Motor neuron (in vitro differentiated cells): Measurements from ENCODE around the gene CHRM4. TPM values are rescaled to one million over a fixed set of nuclear protein-coding genes. Genes with fewer than 3 reads are reported as not detected.
A peak's percentile ranks its signal among the peaks of the same experiment; 100 is the strongest.
"Not testable (repeated sequence)": the region's sequence is repeated elsewhere in the genome, so short reads cannot be mapped to it uniquely, and the experiment has no call there.

Source experiments
- ATAC-seq, 8 experiments: fragments of 200-7000 bp; cut with Tn5 transposase; replicated peaks in 6 of 8; 2 replicates each; pipeline ENCODE4 v1.8.0; 2021; ENCODE audit warnings: mild to moderate bottlenecking in 8 of 8, moderate library complexity in 8 of 8
- H3K27ac ChIP-seq, 2 donors: fragments of 250-450 bp; sonication (Bioruptor Pico); 2 replicates each; pipeline ENCODE4 v1.9.0; 2021; ENCODE audit warnings: antibody characterized with exemption in 2 of 2, mild to moderate bottlenecking in 2 of 2, moderate library complexity in 1 of 2
- H3K4me1 ChIP-seq, 2 donors: fragments of 250-450 bp; sonication (Bioruptor Pico); replicated peaks in 1 of 2; 2 replicates each; pipeline ENCODE4 v1.6.1; 2021; ENCODE audit warnings: antibody characterized with exemption in 2 of 2, mild to moderate bottlenecking in 2 of 2, moderate library complexity in 1 of 2
- H3K4me3 ChIP-seq, 5 donors: fragments of 250-450 bp; sonication (Bioruptor Pico); 2 replicates each; pipeline ENCODE4 v1.9.0; 2021; ENCODE audit warnings: antibody characterized with exemption in 5 of 5, mild to moderate bottlenecking in 5 of 5, moderate library complexity in 4 of 5
- WGBS, 10 experiments: fragments of 450-650 bp; shearing (Covaris generic); methylation state at CpG; one replicate each; pipeline ENCODE4 v1.0.0; 2022; 5-methylcytosine and 5-hydroxymethylcytosine counted together
- in situ Hi-C, 9 experiments: fragments of 400-800 bp; cut with MboI; loops; one replicate each; pipeline ENCODE4 v1.15.0; 2021; ENCODE audit warnings: low sequenced_read_pairs in 9 of 9, low pct_unique_long_range_greater_than_20kb in 2 of 9; ENCODE audit not compliant: unreplicated experiment in 9 of 9
- total RNA-seq, 8 experiments: library from RNA; unstranded; fragments of 300-600 nt; gene quantifications; 2 replicates each; pipeline versions ENCODE4 v1.2.3 to v1.2.4, GENCODE V29; 2022

Gene CHRM4
- total RNA-seq, 8 experiments from 2014 or later, result 0.76 to 3.8 (median 1.5) TPM

- in situ Hi-C loops, result loop anchor here in 2 of 9 experiments (25.0 kb wide), 1 partner anchor 159 kb away; no protein-coding TSS in a partner anchor
- H3K4me1 ChIP-seq, result peaks cover 16 to 30% of the 10 kb centered on the region in 2 donors
- no peak for ATAC-seq
- H3K4me3 ChIP-seq, result no peak overlapping the region
- H3K27ac ChIP-seq, result no peak overlapping the region
- 50 to 100% (median 100%) methylated on average over 1 to 4 of the region's 10 CpGs; no CpG with 5 or more reads in 5 of the 10 experiments for WGBS, 10 experiments
These were observed 13.3 kb downstream of the CHRM4 start for GRCh38 chr11:46378296-46378695.

- Histone ChIP-seq H3K4me3 (no peak overlapping the region), H3K4me1 (peaks cover 11 to 25% of the 10 kb centered on the region in 2 donors), H3K27ac (no peak overlapping the region)
- ATAC-seq, result no peak
- WGBS, 10 experiments, result 80 to 100% (median 90%) methylated on average over 1 to 2 of the region's 5 CpGs; no CpG with 5 or more reads in 6 of the 10 experiments
- in situ Hi-C loops, result loop anchor here in 2 of 9 experiments (25.0 kb wide), 1 partner anchor 159 kb away; no protein-coding TSS in a partner anchor
These were observed 13.7 kb downstream of the CHRM4 start for GRCh38 chr11:46377831-46378230.

GRCh38 chr11:46377290-46377689 is 14.3 kb downstream of the CHRM4 start:
- no peak overlapping the region for H3K27ac ChIP-seq
- in situ Hi-C loops, result loop anchor here in 2 of 9 experiments (25.0 kb wide), 1 partner anchor 160 kb away; no protein-coding TSS in a partner anchor
- peaks cover 11 to 20% of the 10 kb centered on the region in 2 donors for H3K4me1 ChIP-seq
- H3K4me3 ChIP-seq, result no peak overlapping the region
- no CpG with 5 or more reads among the region's 11 CpGs for WGBS, 10 experiments
- ATAC-seq, result no peak

- no peak overlapping the region for H3K27ac ChIP-seq
- WGBS, 10 experiments, result 80 to 100% (median 95%) methylated on average over 1 to 4 of the region's 19 CpGs; no CpG with 5 or more reads in 4 of the 10 experiments
- in situ Hi-C loops, result loop anchor here in 2 of 9 experiments (25.0 kb wide), 1 partner anchor 161 kb away; no protein-coding TSS in a partner anchor
- H3K4me3 ChIP-seq, result no peak overlapping the region
- ATAC-seq, result no peak
- peaks cover 11 to 17% of the 10 kb centered on the region in 2 donors for H3K4me1 ChIP-seq
These were observed 15.1 kb downstream of the CHRM4 start for GRCh38 chr11:46376258-46377050.

- 80 to 100% methylated on average over 1 to 2 of the region's 38 CpGs; no CpG with 5 or more reads in 8 of the 10 experiments for WGBS, 10 experiments
- H3K27ac ChIP-seq, result no peak overlapping the region
- H3K4me3 ChIP-seq, result no peak overlapping the region
- peaks cover 10 to 11% of the 10 kb centered on the region in 2 donors for H3K4me1 ChIP-seq
- in situ Hi-C loops, result loop anchor here in 2 of 9 experiments (25.0 kb wide), 1 partner anchor 162 kb away; no protein-coding TSS in a partner anchor
- no peak for ATAC-seq
These were observed 16.0 kb downstream of the CHRM4 start for GRCh38 chr11:46375392-46376101.

GRCh38 chr11:46374815-46375214 is 16.8 kb downstream of the CHRM4 start:
- no peak for ATAC-seq
- 80 to 100% (median 90%) methylated on average over 2 to 6 of the region's 15 CpGs; no CpG with 5 or more reads in 5 of the 10 experiments for WGBS, 10 experiments
- Histone ChIP-seq H3K4me3 (no peak overlapping the region), H3K27ac (no peak overlapping the region), H3K4me1 (peaks cover 11 to 14% of the 10 kb centered on the region in 2 donors)
- in situ Hi-C loops, result loop anchor here in 2 of 9 experiments (25.0 kb wide), 1 partner anchor 162 kb away; no protein-coding TSS in a partner anchor

GRCh38 chr11:46373787-46374740 is 17.5 kb downstream of the CHRM4 start:
- 67 to 100% (median 83%) methylated on average over 2 to 6 of the region's 30 CpGs; no CpG with 5 or more reads in 4 of the 10 experiments for WGBS, 10 experiments
- no peak for ATAC-seq
- in situ Hi-C loops, result no loop called here
- peak overlapping the region in 1 of 2 donors; percentile 24 for H3K27ac ChIP-seq
- H3K4me1 ChIP-seq, result peaks cover 10 to 13% of the 10 kb centered on the region in 2 donors
- H3K4me3 ChIP-seq, result no peak overlapping the region

- H3K27ac ChIP-seq, H3K4me3 ChIP-seq, in situ Hi-C loops, ATAC-seq: not testable (repeated sequence)
- WGBS, 10 experiments, result 100% methylated on average over 1 of the region's 15 CpGs; no CpG with 5 or more reads in 9 of the 10 experiments
- peaks cover 11 to 20% of the 10 kb centered on the region in 2 donors for H3K4me1 ChIP-seq
These were observed 19.1 kb downstream of the CHRM4 start for GRCh38 chr11:46372501-46372900.

GRCh38 chr11:46372086-46372485 is 19.5 kb downstream of the CHRM4 start:
- Histone ChIP-seq H3K4me3 (no peak overlapping the region), H3K4me1 (peaks cover 15 to 24% of the 10 kb centered on the region in 2 donors), H3K27ac (no peak overlapping the region)
- ATAC-seq, result no peak
- in situ Hi-C loops, result no loop called here
- 100% methylated on average over 2 of the region's 10 CpGs; no CpG with 5 or more reads in 9 of the 10 experiments for WGBS, 10 experiments

- H3K4me3 ChIP-seq, ATAC-seq, in situ Hi-C loops, H3K27ac ChIP-seq: not testable (repeated sequence)
- H3K4me1 ChIP-seq, result peaks cover 19 to 29% of the 10 kb centered on the region in 2 donors
- 93 to 100% (median 100%) methylated on average over 1 to 4 of the region's 19 CpGs; no CpG with 5 or more reads in 6 of the 10 experiments for WGBS, 10 experiments
These were observed 20.3 kb downstream of the CHRM4 start for GRCh38 chr11:46371262-46371661.

- in situ Hi-C loops, result no loop called here
These were observed 21.3 kb downstream of the CHRM4 start for GRCh38 chr11:46370253-46370652.

More at GRCh38 chr11:46370253-46370652, 21.3 kb downstream of the CHRM4 start:
- 50 to 93% (median 87%) methylated on average over 1 to 8 of the region's 13 CpGs; no CpG with 5 or more reads in 3 of the 10 experiments for WGBS, 10 experiments
- H3K4me3 ChIP-seq, result no peak overlapping the region
- no peak overlapping the region for H3K27ac ChIP-seq
- H3K4me1 ChIP-seq, result peaks cover 19 to 35% of the 10 kb centered on the region in 2 donors
- ATAC-seq, result peak in 1 of 8 experiments; percentile 7
